GM23338 (cell line): Measurements from ENCODE around the gene FLNA. TPM values are rescaled to one million over a fixed set of nuclear protein-coding genes. Genes with fewer than 3 reads are reported as not detected.

Experiments
- ATAC-seq: fragments of 200-7000 bp; cut with Tn5 transposase; 3 replicates; pipeline ENCODE4 v1.9.1; 2020
- DNase-seq: peaks from one replicate; pipeline ENCODE4 v3.0.0-alpha.2; 2015; ENCODE audit warnings: low spot score
- H2AFZ ChIP-seq: fragments of 200-600 bp; sonication (generic); 2 replicates; pipeline ENCODE4 v1.8.0; 2016; ENCODE audit warnings: antibody characterized with exemption, mild to moderate bottlenecking, moderate library complexity
- H3F3A ChIP-seq: fragments of 200-600 bp; sonication (generic); replicated peaks from 2 replicates; pipeline ENCODE4 v1.8.0; 2017; ENCODE audit warnings: antibody characterized with exemption, mixed run types, low read depth
- H3K27ac ChIP-seq: fragments of 200-600 bp; sonication (generic); 2 replicates; pipeline ENCODE4 v1.6.1; 2016; ENCODE audit warnings: low read depth
- H3K27me3 ChIP-seq: fragments of 200-600 bp; sonication (generic); 2 replicates; pipeline ENCODE4 v1.8.0; 2016; ENCODE audit warnings: mild to moderate bottlenecking, mixed run types, moderate library complexity; ENCODE audit not compliant: insufficient read depth
- H3K36me3 ChIP-seq: fragments of 200-600 bp; sonication (generic); 2 replicates; pipeline ENCODE4 v1.8.0; 2016; ENCODE audit warnings: mild to moderate bottlenecking; ENCODE audit not compliant: insufficient read depth
- H3K4me1 ChIP-seq: fragments of 200-600 bp; sonication (generic); 2 replicates; pipeline ENCODE4 v1.8.0; 2016; ENCODE audit warnings: mild to moderate bottlenecking, moderate library complexity; ENCODE audit not compliant: insufficient read depth
- H3K4me2 ChIP-seq: fragments of 200-600 bp; sonication (generic); 2 replicates; pipeline ENCODE4 v1.7.1; 2017; ENCODE audit warnings: mixed run types
- H3K4me3 ChIP-seq: fragments of 200-600 bp; sonication (generic); 2 replicates; pipeline ENCODE4 v1.6.1; 2016; ENCODE audit warnings: mixed run types
- H3K79me2 ChIP-seq: fragments of 200-600 bp; sonication (generic); replicated peaks from 2 replicates; pipeline ENCODE4 v1.8.0; 2017; ENCODE audit warnings: mild to moderate bottlenecking; ENCODE audit not compliant: insufficient read depth
- H3K9me2 ChIP-seq: fragments of 200-600 bp; sonication (generic); 2 replicates; pipeline ENCODE4 v1.8.0; 2017; ENCODE audit not compliant: insufficient read depth
- H4K20me1 ChIP-seq: fragments of 200-600 bp; sonication (generic); replicated peaks from 2 replicates; pipeline ENCODE4 v1.8.0; 2017; ENCODE audit warnings: mild to moderate bottlenecking; ENCODE audit not compliant: insufficient read depth
- H3K27ac Mint-ChIP-seq: 2 replicates; pipeline ENCODE4 v1.8.0; 2020; ENCODE audit warnings: inconsistent platforms, mild to moderate bottlenecking, moderate library complexity, mixed read lengths
- H3K27me3 Mint-ChIP-seq: 3 replicates; pipeline ENCODE4 v1.8.0; 2022; ENCODE audit warnings: low read depth, mild to moderate bottlenecking, moderate library complexity, mixed read lengths, inconsistent platforms; ENCODE audit not compliant: insufficient read depth, poor library complexity
- H3K36me3 Mint-ChIP-seq: 3 replicates; pipeline ENCODE4 v1.8.0; 2021; ENCODE audit warnings: low read depth, mild to moderate bottlenecking, inconsistent platforms, moderate library complexity, mixed read lengths
- H3K4me1 Mint-ChIP-seq: 3 replicates; pipeline ENCODE4 v1.8.0; 2020; ENCODE audit warnings: mild to moderate bottlenecking, inconsistent platforms, mixed read lengths
- H3K4me3 Mint-ChIP-seq: 3 replicates; pipeline ENCODE4 v1.8.0; 2021; ENCODE audit warnings: moderate library complexity, mild to moderate bottlenecking, inconsistent platforms, mixed read lengths
- H3K9me3 Mint-ChIP-seq: 3 replicates; pipeline ENCODE4 v1.8.0; 2020; ENCODE audit warnings: moderate library complexity, mild to moderate bottlenecking, inconsistent platforms, mixed read lengths
- EZH2 ChIP-seq: fragments of 200-600 bp; sonication (generic); IDR thresholded peaks from one replicate; pipeline ENCODE4 v1.8.0; 2017; ENCODE audit warnings: antibody characterized with exemption, mild to moderate bottlenecking, low read depth; ENCODE audit not compliant: unreplicated experiment
- JUNB ChIP-seq: IDR thresholded peaks from one replicate; pipeline ENCODE4 v1.6.1; 2016; ENCODE audit warnings: antibody characterized with exemption; ENCODE audit not compliant: unreplicated experiment
- NANOG ChIP-seq: IDR thresholded peaks from 2 replicates; pipeline ENCODE4 v1.6.1; 2016; ENCODE audit warnings: antibody characterized with exemption, borderline replicate concordance
- POLR2AphosphoS5 ChIP-seq: IDR thresholded peaks from 2 replicates; pipeline ENCODE4 v1.6.1; 2016; ENCODE audit warnings: antibody characterized with exemption, low read depth
- STAT1 ChIP-seq: IDR thresholded peaks from one replicate; pipeline ENCODE4 v1.6.1; 2016; ENCODE audit warnings: antibody characterized with exemption; ENCODE audit not compliant: unreplicated experiment
- ZNF331 ChIP-seq: fragments of 250-450 bp; sonication (Bioruptor Pico); IDR thresholded peaks from 2 replicates; pipeline ENCODE4 v1.5.0; 2020; ENCODE audit warnings: low read depth, mild to moderate bottlenecking, moderate library complexity
- polyA plus RNA-seq: library from polyadenylated mRNA; unstranded; fragments of >200 nt; fragmentation: Nextera tagmentation; extraction: Ambion mirVana; gene quantifications from 2 replicates; pipeline ENCODE4 v1.2.1, GENCODE V29; 2016
- total RNA-seq: library from RNA; depleted of rRNA; stranded (reverse); fragments of >200 nt; shearing (Covaris generic); gene quantifications from 2 replicates; pipeline ENCODE4 v1.2.3, GENCODE V29; 2014
- TF ChIP-seq, protein P1 (sequence below): fragments of 250-450 bp; sonication (Bioruptor Pico); IDR thresholded peaks from 2 replicates; pipeline ENCODE4 v1.5.0; 2020; ENCODE audit warnings: mild to moderate bottlenecking, moderate library complexity
- TF ChIP-seq, protein P2 (sequence below): IDR thresholded peaks from 2 replicates; pipeline ENCODE4 v1.6.1; 2016; ENCODE audit warnings: antibody characterized with exemption

Gene FLNA
- total and polyA plus RNA-seq, 2 experiments from 2014 or later, result 579 to 1,445 TPM

DNA sequence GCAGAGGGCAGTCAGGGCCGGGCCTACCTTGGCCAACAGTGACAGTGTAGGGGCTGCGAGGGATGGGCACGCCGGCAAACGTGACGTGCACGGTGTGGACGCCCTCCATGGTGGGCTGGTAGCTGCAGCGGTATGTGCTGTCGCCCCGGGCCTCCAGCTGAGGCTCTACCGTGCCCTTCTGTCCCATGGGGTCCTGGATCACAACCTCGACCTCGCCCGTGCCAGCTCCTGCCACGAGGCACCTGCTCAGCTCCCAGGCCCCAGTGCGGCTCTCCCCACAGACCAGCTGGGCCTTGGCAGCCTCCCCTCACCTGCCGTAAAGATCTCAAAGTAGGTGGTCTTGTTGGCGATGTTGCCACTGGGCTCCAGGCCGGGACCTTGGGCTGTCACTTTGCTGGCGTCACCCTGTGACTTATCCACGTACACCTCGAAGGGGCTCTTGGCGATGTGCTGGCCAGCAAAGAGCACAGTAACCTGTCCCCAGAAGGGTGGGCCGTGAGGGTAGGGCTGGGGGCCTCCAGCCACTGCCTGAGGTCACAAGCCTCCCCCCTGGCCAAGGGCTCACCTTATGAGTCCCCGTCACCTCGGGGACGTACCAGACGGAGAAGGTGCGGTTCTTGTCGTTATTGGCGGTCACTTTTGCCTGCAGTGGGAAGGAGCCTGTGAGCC is 8.3 kb downstream of the FLNA start (continued):
- TF ChIP-seq JUNB (no peak), STAT1 (no peak), NANOG (no peak)
- TF ChIP-seq, protein P1, sequence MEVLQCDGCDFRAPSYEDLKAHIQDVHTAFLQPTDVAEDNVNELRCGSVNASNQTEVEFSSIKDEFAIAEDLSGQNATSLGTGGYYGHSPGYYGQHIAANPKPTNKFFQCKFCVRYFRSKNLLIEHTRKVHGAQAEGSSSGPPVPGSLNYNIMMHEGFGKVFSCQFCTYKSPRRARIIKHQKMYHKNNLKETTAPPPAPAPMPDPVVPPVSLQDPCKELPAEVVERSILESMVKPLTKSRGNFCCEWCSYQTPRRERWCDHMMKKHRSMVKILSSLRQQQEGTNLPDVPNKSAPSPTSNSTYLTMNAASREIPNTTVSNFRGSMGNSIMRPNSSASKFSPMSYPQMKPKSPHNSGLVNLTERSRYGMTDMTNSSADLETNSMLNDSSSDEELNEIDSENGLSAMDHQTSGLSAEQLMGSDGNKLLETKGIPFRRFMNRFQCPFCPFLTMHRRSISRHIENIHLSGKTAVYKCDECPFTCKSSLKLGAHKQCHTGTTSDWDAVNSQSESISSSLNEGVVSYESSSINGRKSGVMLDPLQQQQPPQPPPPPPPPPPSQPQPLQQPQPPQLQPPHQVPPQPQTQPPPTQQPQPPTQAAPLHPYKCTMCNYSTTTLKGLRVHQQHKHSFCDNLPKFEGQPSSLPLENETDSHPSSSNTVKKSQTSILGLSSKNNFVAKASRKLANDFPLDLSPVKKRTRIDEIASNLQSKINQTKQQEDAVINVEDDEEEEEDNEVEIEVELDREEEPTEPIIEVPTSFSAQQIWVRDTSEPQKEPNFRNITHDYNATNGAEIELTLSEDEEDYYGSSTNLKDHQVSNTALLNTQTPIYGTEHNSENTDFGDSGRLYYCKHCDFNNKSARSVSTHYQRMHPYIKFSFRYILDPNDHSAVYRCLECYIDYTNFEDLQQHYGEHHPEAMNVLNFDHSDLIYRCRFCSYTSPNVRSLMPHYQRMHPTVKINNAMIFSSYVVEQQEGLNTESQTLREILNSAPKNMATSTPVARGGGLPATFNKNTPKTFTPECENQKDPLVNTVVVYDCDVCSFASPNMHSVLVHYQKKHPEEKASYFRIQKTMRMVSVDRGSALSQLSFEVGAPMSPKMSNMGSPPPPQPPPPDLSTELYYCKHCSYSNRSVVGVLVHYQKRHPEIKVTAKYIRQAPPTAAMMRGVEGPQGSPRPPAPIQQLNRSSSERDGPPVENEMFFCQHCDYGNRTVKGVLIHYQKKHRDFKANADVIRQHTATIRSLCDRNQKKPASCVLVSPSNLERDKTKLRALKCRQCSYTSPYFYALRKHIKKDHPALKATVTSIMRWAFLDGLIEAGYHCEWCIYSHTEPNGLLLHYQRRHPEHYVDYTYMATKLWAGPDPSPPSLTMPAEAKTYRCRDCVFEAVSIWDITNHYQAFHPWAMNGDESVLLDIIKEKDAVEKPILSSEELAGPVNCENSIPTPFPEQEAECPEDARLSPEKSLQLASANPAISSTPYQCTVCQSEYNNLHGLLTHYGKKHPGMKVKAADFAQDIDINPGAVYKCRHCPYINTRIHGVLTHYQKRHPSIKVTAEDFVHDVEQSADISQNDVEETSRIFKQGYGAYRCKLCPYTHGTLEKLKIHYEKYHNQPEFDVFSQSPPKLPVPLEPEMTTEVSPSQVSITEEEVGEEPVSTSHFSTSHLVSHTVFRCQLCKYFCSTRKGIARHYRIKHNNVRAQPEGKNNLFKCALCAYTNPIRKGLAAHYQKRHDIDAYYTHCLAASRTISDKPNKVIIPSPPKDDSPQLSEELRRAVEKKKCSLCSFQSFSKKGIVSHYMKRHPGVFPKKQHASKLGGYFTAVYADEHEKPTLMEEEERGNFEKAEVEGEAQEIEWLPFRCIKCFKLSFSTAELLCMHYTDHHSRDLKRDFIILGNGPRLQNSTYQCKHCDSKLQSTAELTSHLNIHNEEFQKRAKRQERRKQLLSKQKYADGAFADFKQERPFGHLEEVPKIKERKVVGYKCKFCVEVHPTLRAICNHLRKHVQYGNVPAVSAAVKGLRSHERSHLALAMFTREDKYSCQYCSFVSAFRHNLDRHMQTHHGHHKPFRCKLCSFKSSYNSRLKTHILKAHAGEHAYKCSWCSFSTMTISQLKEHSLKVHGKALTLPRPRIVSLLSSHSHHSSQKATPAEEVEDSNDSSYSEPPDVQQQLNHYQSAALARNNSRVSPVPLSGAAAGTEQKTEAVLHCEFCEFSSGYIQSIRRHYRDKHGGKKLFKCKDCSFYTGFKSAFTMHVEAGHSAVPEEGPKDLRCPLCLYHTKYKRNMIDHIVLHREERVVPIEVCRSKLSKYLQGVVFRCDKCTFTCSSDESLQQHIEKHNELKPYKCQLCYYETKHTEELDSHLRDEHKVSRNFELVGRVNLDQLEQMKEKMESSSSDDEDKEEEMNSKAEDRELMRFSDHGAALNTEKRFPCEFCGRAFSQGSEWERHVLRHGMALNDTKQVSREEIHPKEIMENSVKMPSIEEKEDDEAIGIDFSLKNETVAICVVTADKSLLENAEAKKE, result no peak

DNA sequence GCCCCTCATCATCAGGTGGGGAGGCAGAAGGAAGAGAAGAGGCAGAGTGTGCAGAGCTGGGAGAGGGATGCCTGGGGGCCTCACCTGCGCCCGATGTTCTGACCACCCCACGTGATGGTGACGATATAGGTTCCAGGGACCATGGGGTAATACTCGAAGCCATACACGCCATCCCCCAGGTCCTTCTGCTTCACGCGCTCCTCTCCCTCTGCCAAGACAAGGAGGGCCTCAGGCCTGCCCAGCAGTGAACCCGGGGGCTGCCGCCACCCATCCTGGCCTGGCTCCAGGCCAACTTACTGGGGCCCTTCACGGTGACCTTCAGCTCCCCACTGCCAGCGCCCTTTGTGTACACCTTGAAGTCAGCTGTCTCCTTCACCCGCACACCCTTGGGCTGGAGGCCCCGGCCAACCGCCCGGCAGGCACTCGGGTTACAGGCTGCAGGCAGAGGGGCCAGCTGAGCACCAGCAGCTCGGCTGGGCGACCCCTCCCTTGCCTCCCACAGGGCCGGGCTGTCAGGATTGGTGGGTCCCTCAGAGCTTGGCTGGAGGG is 9.3 kb downstream of the FLNA start:
- H3F3A ChIP-seq, result 0 out of 2 replicates have a peak, but pooled peaks cover 4% of the 10 kb centered on the region
- Mint-ChIP-seq H3K36me3 (peaks cover 83% of the 10 kb centered on the region), H3K9me3 (peaks cover 5% of the 10 kb centered on the region; the same call in 2 of the 3 replicates), H3K27me3 (peaks cover 25% of the 10 kb centered on the region), H3K4me1 (no peaks in the 10 kb centered on the region; the same call in 2 of the 3 replicates), H3K4me3 (no peak overlapping the region), H3K27ac (no peak overlapping the region)
- no peak overlapping the region for H3K4me3 ChIP-seq
- no peaks in the 10 kb centered on the region for H3K27me3 ChIP-seq
- H3K27ac ChIP-seq, result no peak overlapping the region
- ATAC-seq (no peak), DNase-seq (no peak)
- peaks cover 46% of the 10 kb centered on the region for H3K79me2 ChIP-seq
- H3K36me3 ChIP-seq, result peaks cover 13% of the 10 kb centered on the region
- no peaks in the 10 kb centered on the region for H3K4me1 ChIP-seq
- no peak overlapping the region for H3K4me2 ChIP-seq
- peaks cover 6% of the 10 kb centered on the region for H4K20me1 ChIP-seq
- H3K9me2 ChIP-seq, result no peaks in the 10 kb centered on the region
- no peak overlapping the region for H2AFZ ChIP-seq
- TF ChIP-seq ZNF331 (no peak), POLR2AphosphoS5 (no peak), JUNB (no peak), EZH2 (no peak)
- TF ChIP-seq, protein P2, sequence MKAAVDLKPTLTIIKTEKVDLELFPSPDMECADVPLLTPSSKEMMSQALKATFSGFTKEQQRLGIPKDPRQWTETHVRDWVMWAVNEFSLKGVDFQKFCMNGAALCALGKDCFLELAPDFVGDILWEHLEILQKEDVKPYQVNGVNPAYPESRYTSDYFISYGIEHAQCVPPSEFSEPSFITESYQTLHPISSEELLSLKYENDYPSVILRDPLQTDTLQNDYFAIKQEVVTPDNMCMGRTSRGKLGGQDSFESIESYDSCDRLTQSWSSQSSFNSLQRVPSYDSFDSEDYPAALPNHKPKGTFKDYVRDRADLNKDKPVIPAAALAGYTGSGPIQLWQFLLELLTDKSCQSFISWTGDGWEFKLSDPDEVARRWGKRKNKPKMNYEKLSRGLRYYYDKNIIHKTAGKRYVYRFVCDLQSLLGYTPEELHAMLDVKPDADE, result no peak
- TF ChIP-seq, protein P1, result no peak
